HG02759 (cell line): Measurements from ENCODE around the gene AGTPBP1.
"Not testable (repeated sequence)": the region's sequence is repeated elsewhere in the genome, so short reads cannot be mapped to it uniquely, and the experiment has no call there.

Experiments used
- ATAC-seq: cut with Tn5 transposase; IDR thresholded peaks from one replicate; pipeline ENCODE4 v1.9.1; 2021; ENCODE audit warnings: mild to moderate bottlenecking, moderate library complexity; ENCODE audit not compliant: unreplicated experiment

The AGTPBP1 gene

DNA sequence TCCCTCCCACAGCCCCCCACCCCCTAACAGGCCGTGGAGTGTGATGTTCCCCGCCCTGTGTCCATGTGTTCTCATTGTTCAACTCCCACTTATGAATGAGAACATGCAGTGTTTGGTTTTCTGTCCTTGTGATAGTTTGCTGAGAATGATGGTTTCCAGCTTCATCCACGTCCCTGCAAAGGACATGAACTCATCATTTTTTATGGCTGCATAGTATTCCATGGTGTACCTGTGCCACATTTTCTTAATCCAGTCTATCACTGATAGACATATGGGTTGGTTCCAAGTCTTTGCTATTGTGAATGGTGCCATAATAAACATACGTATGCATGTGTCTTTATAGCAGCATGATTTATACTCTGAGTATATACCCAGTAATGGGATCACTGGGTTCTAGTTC lies 23.9 kb downstream of the AGTPBP1 start:
- not testable (repeated sequence) for ATAC-seq

DNA sequence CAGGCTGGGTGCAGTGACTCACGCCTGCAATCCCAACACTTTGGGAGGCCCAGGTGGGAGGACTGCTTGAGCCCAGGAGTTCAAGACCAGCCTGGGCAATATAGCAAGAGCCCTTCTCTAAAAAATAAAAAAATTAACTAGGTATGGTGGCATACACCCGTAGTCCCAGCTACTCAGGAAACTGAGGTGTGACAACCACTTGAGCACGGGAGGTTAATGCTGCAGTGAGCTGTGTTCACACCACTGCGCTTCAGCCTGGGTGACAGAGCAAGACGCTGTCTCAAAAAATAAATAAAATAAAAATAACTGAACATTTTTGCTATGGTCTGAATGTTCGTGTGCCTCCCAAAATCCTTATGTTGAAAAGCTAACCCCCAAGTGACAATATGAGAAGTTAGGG lies 24.5 kb downstream of the AGTPBP1 start:
- ATAC-seq = no peak

DNA sequence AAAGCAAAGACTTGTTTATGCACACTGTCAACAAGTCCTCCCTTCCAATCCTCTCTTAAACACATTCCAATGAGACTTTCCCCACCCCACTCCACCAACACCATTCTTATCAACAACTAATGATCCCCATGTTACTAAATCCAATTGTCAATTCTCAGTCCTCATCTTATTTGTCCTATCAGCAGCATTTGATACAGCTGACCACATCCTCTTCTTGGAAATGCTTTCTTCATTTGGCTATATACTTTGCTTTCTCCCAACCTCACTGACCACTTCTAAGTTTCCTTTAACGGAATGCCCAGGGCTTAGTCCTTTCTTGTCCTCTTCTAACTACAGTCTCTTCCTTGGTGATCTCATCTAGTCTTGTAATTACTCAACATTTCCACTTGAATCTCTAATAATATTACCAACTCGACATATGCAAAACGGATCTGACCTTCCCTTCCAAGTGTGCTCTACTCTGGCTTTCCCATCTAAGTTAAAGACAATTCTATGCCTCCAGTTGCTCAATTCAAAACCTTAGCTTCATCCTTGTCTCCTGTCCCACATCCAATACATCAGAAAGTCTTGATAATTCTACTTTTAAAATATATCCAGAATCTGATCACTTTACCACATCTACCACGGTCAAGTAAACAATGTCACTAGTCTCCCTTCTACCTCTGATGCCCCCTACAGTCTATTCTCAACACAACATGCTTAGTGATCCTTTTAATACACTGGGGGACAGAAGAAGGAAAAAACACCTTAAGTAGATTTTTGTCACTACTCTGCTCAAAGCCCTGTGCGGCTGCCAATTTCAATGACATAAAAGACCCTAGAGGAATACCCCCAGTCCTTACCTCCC lies 25.5 kb downstream of the AGTPBP1 start:
- ATAC-seq = peak; percentile 62

DNA sequence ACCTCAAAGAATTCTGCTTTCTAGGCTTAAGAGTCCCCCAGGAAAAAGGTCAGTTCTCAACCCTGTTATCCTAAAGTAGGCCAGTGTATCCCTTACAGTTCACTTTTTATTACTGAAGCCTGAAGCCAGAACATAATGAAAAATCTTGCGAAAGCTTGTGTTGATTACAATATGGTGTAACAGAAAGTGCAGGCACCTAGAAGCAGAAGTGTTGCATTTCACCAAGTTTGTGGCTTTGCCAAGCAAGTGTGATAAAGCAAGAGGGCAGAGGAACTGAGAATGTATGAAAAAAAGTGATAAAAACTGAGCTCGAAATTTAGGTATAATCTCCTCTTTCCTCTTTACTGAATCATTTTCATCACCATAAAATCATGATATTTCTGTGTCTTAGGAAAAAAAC lies 26.2 kb downstream of the AGTPBP1 start:
- peak; percentile 69 for ATAC-seq

- ATAC-seq = no peak
Measured at GRCh38 chr9:85713897-85714296, 27.9 kb downstream of the AGTPBP1 start.

DNA sequence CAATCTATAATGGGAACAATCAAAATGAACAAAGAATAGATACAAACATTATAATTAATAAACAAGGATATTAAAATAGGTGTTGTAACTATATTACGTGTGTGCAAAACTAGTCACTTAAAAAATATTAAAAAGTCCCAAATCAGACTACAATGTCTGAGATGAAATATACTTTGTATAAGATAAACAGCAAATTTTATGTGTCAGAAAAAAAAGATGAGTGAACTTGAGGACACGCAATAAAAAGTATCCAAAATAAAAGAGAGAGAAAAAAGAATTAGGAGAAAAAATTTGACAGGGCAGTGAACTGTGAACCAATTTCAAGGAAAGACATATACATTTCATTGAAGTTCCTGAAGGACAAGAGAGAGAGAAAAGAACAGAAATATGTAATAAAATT lies 37.0 kb downstream of the AGTPBP1 start:
- ATAC-seq = no peak

DNA sequence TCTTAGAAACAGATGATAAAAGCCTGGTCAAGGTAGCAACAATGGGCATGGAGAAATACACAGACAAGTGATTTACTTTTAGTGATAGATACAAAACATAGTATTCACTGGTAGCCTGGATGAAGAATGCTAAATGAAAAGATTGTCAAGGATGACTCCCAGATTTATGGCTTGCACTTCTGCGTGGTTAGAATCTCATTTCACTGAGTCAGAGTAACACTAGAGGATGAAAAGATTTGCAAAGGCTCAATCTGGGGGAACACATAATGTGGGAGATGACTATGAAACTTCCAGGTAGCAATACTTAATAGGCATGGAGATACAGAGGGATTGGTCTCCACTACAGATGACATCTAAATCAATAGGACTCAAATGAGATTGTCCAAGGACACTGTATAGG lies 38.4 kb downstream of the AGTPBP1 start:
- no peak for ATAC-seq

- no peak for ATAC-seq
Measured at GRCh38 chr9:85702726-85703289, 38.9 kb downstream of the AGTPBP1 start.

- ATAC-seq = no peak
Measured at GRCh38 chr9:85702191-85702590, 39.6 kb downstream of the AGTPBP1 start.

- no peak for ATAC-seq
Measured at GRCh38 chr9:85700330-85700729, 41.4 kb downstream of the AGTPBP1 start.

DNA sequence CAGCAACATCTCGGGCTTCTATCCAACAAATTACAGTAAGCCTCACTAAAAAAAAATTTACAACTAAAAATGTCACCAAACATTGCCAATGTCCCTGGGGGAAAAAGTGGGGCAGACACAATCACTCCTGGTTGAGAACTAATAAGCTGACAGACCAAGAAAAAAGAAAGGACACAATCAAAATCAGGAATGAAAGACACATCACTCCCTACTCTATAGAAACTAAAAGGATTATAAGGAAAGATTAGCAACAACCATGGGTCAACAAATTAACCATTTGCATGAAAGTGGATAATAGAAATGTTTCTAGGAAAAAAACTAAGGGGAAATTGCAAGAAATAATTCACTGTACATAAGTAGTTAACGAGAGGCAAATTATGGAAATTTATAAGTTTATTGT lies 53.4 kb downstream of the AGTPBP1 start:
- ATAC-seq = no peak

DNA sequence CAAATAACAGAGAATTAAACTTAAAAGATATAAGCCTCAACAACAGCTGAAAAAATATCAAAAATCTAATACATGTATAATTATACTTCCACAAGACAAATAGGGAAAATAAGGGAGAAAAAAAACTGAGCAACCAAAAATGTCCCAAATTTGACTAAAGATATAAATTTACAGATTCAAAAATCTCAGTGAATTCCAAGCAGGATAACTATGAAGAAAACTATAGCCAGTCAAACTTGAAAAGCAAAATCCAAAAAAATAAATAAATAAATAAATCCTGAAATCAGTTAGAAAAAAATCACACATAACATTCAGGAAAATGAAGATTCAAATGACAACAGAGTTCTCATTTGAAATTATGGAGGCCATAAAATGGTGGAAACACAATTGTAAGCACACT lies 56.7 kb downstream of the AGTPBP1 start:
- ATAC-seq = no peak

DNA sequence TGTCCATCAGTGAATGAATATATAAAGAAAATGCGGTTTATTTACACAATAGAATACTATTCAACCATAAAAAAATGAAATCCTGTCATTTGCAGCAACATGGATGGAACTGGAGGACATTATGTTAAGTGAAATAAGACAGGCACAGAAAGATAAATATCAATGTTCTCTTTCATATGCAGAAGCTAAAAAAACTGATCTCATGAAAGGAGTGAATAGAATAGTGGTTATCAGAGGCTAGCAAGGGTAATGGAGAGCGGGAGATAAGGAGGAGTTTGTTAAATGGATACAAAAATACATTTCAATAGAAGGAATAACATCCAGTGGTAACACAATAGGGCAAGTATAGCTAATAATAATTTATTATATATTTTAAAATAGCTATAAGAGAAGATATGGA lies 65.0 kb downstream of the AGTPBP1 start:
- ATAC-seq = no peak

DNA sequence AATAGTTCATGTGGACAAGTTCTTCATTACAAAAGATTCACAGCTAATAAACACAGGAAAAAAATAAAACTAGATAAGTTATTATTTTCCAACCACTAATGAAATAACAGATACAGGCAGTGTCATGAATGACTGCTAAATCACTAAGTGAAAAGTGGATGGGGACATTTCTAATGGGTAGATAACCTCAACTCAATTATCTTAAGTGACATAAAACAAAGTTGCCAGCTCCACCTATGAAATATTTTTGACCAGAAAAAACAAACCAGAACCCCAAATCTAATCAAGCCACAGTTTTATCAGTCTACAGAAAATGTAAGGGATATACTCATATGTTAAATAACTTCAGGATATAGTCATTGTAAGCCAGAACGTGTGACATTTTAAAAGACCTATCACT lies 74.4 kb downstream of the AGTPBP1 start:
- no peak for ATAC-seq

- ATAC-seq = no peak
Measured at GRCh38 chr9:85666086-85666485, 75.7 kb downstream of the AGTPBP1 start.

DNA sequence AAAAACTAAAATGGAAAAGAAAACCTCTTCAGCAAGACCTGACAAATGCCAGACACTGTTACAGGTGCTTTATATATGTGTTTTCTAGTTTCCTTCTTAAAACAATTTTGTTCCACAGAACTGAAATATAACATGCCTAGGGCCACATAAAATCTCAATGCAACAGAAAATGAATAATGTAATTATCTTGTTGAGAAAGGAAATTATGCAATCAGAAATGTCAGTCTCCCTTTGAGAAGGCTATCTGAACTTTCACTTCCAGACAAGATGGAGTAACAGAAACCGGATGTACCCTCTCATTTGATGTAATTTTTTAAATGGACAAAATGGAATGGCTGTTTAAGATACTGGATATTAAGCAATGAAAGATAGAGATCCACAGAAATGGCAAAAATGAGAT lies 79.2 kb downstream of the AGTPBP1 start:
- no peak for ATAC-seq

GRCh38 chr9:85658716-85659115 lies 83.0 kb downstream of the AGTPBP1 start:
- ATAC-seq = no peak

- ATAC-seq = no peak
Measured at GRCh38 chr9:85653153-85653552, 88.6 kb downstream of the AGTPBP1 start.

DNA sequence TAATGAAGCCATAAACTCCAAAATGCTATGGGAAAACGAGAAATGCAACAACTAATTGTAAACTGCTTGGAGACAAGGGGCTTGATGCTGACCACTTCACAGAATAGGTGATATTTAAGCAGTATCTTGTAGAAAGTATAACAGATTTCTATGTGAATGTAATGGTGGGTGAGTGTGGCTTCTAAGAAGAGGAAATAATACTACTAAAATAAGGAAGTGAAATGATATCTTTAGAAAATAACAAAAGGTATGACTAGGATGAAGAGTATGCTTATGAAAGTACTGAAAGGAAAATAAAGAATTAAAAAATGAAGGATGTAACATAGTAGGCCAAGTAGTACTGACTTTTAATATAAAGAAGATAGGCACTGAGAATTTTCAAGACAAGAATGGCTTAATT lies 94.2 kb downstream of the AGTPBP1 start:
- ATAC-seq = peak; percentile 69

DNA sequence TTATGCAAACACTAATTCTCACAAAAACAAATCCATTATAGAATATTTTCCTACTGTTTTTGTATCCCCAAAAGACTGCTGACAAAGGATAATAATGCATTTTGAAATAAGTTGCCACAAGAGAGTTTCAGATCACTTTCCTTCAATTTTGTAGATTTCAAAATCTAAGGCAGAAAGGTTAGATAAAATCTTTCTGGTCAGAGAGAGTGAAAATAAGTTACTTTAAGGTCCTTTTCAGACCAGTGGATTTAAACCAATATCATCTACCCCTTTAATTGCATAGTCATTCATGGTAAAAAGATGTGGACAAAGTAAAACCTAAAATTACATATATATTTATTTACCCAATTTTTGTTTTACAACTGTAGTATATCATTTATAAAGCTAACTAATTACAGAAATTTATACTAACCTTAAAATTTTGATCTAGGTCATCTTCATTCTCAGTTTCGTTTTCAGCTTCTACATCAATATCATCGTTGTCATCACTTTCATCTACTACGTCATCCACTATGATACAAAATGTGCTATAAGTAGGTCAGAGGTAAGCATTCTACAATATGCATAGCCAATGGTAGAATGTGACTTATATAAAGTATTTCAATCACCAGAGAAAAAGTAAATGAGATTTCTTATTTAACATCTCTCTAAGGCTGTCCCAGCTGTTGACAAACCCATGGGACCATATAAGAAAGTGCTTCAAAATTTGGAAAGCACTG lies 95.7 kb downstream of the AGTPBP1 start:
- no peak for ATAC-seq

DNA sequence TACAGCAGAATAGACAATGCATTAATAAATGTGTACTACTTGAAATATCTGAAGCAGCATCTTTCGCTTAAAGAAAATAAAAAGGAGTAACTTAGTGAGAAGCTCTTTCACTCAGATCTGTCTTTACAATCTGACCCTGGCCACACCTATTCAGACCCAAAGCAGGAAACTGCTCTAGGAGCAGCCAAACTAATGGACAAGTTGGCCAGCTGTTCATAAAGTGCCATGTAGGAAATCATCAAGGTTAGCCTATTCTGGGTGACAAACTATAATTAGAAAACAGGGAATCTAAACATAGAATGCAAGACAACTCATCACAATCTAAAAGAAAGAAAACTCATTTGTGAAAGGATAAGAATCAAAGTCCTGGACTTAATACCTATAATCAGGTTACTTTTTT lies 101.3 kb downstream of the AGTPBP1 start:
- ATAC-seq = no peak

DNA sequence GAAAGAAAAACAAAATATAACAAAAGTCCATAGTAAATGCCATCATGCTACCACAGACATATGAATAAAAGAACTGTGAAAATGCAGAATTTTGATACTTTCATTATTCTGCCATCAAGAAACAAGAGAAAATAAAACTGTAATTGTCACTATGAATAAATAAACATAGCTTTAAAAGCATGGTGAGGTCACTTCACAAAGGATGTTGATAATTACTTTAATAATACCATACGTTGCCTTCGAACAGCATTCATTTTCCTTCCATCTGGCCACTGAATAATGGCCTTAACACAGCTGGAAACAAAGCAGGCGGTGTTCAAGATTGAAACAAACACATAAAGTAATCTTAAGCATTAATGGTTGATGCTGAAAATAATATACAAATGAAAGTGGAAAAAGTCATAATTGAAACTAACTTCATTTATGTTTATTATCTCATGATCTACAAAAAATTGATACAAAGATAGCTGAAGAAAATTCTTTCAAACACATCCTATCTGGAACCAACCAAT lies 102.0 kb downstream of the AGTPBP1 start:
- ATAC-seq = no peak
